Pancreas (tissue), 10 donors: ENCODE results near the gene PKNOX2. TPM values are rescaled to one million over a fixed set of nuclear protein-coding genes. Genes with fewer than 3 reads are reported as not detected.

ENCODE experiments used
- ATAC-seq, 4 donors: fragments of 200-7000 bp; cut with Tn5 transposase; one replicate each; pipeline versions ENCODE4 v1.8.0 to v1.9.1; 2020; ENCODE audit warnings: mild to moderate bottlenecking in 4 of 4, moderate library complexity in 4 of 4
- DNase-seq, 6 donors: peaks; one replicate each; pipeline ENCODE4 v3.0.0-alpha.2; 2020
- FAIRE-seq: peaks from 2 replicates; lab custom pipeline; 2012; peaks lifted over from hg19 to GRCh38; lab: Jason Lieb, UNC
- H3K27ac ChIP-seq, 4 donors: fragments of 200-600 bp; sonication (generic); 1 replicate in 3 of 4; 2 replicates in 1 of 4; pipeline versions ENCODE4 v1.5.0 to v1.8.0; 2020
- H3K27me3 ChIP-seq, 4 donors: fragments of 200-600 bp; one replicate each; pipeline ENCODE4 v1.8.0; 2021
- H3K36me3 ChIP-seq, 3 donors: fragments of 200-600 bp; sonication (generic) in 1 of 3; one replicate each; pipeline versions ENCODE4 v1.5.0 to v1.8.0; 2020 to 2021
- H3K4me1 ChIP-seq, 3 donors: fragments of 200-600 bp; one replicate each; pipeline ENCODE4 v1.8.0; 2021
- H3K4me3 ChIP-seq, 4 donors: fragments of 200-600 bp; sonication (generic) in 2 of 4; one replicate each; pipeline versions ENCODE4 v1.5.0 to v1.8.0; 2020 to 2021
- H3K9me3 ChIP-seq, 4 donors: fragments of 200-600 bp; one replicate each; pipeline ENCODE4 v1.8.0; 2021
- WGBS, 2 donors: extraction: QIAGEN DNeasy Blood & Tissue Kit; methylation state at CpG; one replicate each; pipeline ENCODE4 v1.1.7; 2013; 5-methylcytosine and 5-hydroxymethylcytosine counted together
- intact Hi-C, 3 donors: fragments of 100-400 bp; cut with DNase I; formaldehyde crosslinking; loops; one replicate each; pipeline versions ENCODE4 v1.11.1 to v1.14.2; 2022
- polyA plus RNA-seq, 2 donors: library from polyadenylated mRNA; stranded (reverse); fragments of 200-250 nt; gene quantifications; one replicate each; pipeline ENCODE4 v1.2.3, GENCODE V29; 2013
- total RNA-seq, 6 donors: library from RNA; stranded (reverse); fragmentation: NEBNext Ultra II Directional in 4 of 6; extraction: Animal tissue kit (Norgen Biotek cat#: 25700) in 4 of 6; gene quantifications; one replicate each; pipeline versions ENCODE4 v1.2.1 to v1.2.4, GENCODE V29; 2021 to 2023
- TF ChIP-seq, protein P1 (sequence below), 4 donors: fragments of 200-600 bp; sonication (generic) in 3 of 4; IDR thresholded peaks; one replicate each; pipeline versions ENCODE4 v1.5.0 to v1.8.0; 2021; ENCODE audit warnings: antibody characterized with exemption in 4 of 4
- donor health status: healthy with polysubstance abuse.
- donor health status: DM: no; HTN: no; CAD: no; lungs with moderate emphysema.
- donor health status: DM: no; HTN: no; CAD: no.
- donor health status: control.
- donor health status: control.
- donor health status: Bipolar disorder and iron deficiency.
- donor health status: DM: yes; HTN: yes; CAD: no.
- donor health status: DM: no; HTN: no; CAD: no.
- donor health status: DM: no; HTN: no; CAD: no.
- donor health status: DM: yes; HTN: yes; CAD: no.

The PKNOX2 gene
- total and polyA plus RNA-seq, 8 donors: 3.4 to 8.1 (median 5.8) TPM

DNA sequence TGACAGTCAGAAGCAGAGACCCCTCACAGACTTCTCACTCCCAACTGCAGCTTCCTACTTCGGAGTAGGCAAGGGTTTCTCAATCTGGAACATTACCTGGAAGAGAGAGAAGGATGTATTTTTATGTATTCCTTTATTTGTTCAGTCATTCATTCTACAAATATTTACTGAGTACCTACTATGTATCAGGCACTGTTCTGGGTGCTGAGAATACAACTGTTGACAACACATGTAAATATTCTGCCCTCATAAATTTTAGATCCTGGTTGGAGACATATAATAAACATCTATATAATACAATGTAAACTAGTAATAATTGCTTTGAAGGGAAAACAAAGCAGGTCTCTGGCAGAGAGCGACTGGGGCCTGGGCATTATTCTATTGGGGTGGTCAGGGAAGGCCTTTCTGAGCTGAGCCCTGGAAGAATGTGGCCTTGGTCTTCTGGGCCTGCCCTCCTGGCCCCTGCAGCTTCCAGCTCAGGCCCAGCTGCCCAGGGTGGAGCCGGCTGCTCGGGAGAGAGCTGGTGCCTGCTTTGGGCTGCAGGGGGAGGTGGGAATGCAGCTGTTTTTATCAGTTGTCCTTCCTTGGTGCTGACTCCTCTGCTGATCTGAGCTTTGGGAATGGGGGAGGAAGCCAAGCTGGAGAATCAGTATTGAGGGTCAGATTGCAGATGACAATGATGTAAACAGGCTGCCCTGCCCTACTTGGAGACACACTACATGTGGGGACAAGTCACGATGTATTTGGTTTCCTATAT lies 46.8 kb downstream of the PKNOX2 start:
- Histone ChIP-seq H3K4me3 (no peak overlapping the region), H3K27me3 (no peaks in the 10 kb centered on the region), H3K27ac (no peak overlapping the region), H3K4me1 (peaks cover 0 to 5% (median 0%) of the 10 kb centered on the region in 3 donors), H3K36me3 (no peaks in the 10 kb centered on the region), H3K9me3 (no peaks in the 10 kb centered on the region)
- WGBS, 2 donors: 53 to 56% methylated on average over 4 to 5 of the region's 5 CpGs
- intact Hi-C loops: no loop called here
- FAIRE-seq: no peak
- ATAC-seq: peak in 1 of 4 donors; percentile 19
- DNase-seq: no peak
- TF ChIP-seq, protein P1, sequence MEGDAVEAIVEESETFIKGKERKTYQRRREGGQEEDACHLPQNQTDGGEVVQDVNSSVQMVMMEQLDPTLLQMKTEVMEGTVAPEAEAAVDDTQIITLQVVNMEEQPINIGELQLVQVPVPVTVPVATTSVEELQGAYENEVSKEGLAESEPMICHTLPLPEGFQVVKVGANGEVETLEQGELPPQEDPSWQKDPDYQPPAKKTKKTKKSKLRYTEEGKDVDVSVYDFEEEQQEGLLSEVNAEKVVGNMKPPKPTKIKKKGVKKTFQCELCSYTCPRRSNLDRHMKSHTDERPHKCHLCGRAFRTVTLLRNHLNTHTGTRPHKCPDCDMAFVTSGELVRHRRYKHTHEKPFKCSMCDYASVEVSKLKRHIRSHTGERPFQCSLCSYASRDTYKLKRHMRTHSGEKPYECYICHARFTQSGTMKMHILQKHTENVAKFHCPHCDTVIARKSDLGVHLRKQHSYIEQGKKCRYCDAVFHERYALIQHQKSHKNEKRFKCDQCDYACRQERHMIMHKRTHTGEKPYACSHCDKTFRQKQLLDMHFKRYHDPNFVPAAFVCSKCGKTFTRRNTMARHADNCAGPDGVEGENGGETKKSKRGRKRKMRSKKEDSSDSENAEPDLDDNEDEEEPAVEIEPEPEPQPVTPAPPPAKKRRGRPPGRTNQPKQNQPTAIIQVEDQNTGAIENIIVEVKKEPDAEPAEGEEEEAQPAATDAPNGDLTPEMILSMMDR (IDR thresholded peaks at IDR 0.05): no peak

DNA sequence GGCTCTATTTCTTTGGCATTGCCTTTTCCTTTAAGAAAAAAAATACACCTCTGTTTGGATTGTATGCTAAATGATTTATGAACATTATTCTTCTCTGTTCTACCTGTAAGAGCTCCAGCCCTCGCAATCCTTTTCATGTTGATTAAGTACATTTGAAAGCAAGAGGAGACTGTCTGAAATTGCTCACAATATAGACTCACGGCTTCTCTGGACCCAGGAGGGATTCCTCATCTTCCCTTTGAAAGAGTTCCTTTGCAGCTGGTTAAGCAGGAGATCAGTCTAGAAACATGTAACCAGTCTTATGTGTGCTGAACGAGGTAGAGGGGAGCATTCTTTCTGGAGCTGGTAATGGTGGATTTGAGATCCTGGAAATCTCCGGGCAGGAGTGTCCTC lies 47.4 kb downstream of the PKNOX2 start:
- ATAC-seq (no peak), FAIRE-seq (no peak), DNase-seq (no peak)
- intact Hi-C loops: no loop called here
- Histone ChIP-seq H3K4me3 (no peak overlapping the region), H3K27ac (no peak overlapping the region), H3K36me3 (no peaks in the 10 kb centered on the region), H3K9me3 (no peaks in the 10 kb centered on the region), H3K27me3 (no peaks in the 10 kb centered on the region), H3K4me1 (peaks cover 0 to 5% (median 0%) of the 10 kb centered on the region in 3 donors)
- TF ChIP-seq, protein P1 (IDR thresholded peaks at IDR 0.05): no peak
- 42 to 44% methylated on average over 4 of the region's 4 CpGs for WGBS, 2 donors

DNA sequence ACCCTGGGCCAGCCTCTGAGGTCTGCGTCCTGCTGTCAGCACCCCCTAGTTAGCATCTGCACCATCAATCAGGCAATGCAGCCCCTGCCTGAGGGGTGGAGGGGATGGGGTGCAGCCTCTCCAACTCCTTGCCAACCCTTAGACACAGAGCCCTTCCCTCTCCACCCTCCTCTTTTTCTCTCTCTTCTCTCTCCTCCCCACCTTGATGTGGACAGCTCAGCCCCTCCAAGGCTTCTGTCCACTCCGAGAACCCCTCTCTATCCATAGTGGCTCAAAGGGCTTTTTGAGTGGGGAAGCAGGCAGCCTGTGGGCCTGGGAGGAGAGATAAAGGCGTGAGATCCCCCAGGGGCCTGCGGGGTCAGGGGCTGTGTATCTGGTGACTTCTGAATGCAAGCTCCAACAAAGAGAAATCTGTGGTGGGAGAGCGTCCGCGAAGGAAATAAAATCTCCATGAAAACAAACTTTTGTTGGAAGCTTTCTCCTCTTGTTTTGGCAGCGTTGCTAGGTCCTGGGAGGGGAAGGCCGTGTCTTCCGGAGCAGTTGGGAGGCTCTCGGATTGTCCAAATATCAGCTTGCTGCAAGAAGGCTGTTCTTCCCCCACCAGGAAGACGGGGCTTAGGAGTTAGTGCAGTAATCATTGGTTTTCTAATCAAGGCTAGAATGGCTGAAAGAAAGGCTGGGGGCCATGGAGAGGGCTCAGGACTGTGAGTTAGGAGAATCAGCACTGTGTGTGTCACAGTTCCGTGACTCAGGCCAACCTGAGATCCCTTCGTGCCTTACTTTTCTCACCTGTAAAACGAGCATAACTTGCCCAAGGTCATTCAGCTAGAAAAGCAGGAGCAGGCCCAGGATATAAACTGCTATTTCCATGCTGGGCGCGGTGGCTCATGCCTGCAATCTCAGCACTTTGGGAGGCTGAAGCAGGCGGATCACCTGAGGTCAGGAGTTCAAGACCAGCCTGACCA lies 50.3 kb downstream of the PKNOX2 start:
- TF ChIP-seq, protein P1 (IDR thresholded peaks at IDR 0.05): no peak
- no peaks in the 10 kb centered on the region for H3K9me3 ChIP-seq
- 67 to 75% methylated on average over 18 of the region's 18 CpGs for WGBS, 2 donors
- peak in 3 of 4 donors; percentile 35 to 48 (median 43) for ATAC-seq
- no peaks in the 10 kb centered on the region for H3K36me3 ChIP-seq
- no peak overlapping the region for H3K4me3 ChIP-seq
- FAIRE-seq: no peak
- H3K27me3 ChIP-seq: no peaks in the 10 kb centered on the region
- intact Hi-C loops: no loop called here
- no peak for DNase-seq
- no peak overlapping the region for H3K27ac ChIP-seq
- peaks cover 0 to 5% (median 0%) of the 10 kb centered on the region in 3 donors for H3K4me1 ChIP-seq

DNA sequence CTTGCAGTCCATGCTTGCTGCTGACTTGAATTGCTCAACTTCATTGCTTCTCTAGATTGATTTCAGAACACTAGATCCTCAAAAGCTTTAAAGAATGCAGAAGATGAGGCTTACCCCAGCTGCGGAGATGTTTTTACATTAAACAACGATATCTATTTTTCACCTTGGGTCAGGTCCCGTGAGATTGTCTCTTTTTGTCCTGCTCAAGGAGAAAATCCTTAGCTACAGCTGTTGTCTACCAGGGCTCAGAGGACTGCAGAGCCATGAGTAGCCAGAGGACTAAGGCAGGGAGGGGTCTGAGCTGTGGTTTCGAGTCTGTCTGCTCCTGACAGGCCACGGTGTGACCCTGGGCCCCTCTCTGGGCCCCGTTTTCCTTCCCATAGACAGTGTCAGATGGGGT lies 51.4 kb downstream of the PKNOX2 start:
- TF ChIP-seq, protein P1 (IDR thresholded peaks at IDR 0.05): no peak
- no peak overlapping the region for H3K4me3 ChIP-seq
- FAIRE-seq (no peak), ATAC-seq (no peak), DNase-seq (no peak)
- WGBS, 2 donors: 72 to 78% methylated on average over 6 of the region's 6 CpGs
- no peaks in the 10 kb centered on the region for H3K36me3 ChIP-seq
- no peaks in the 10 kb centered on the region for H3K27me3 ChIP-seq
- H3K9me3 ChIP-seq: no peaks in the 10 kb centered on the region
- H3K27ac ChIP-seq: no peak overlapping the region
- intact Hi-C loops: no loop called here
- H3K4me1 ChIP-seq: peaks cover 0 to 5% (median 0%) of the 10 kb centered on the region in 3 donors
